BJ (cell line): ENCODE measurements around the gene NF2. TPM values are rescaled to one million over a fixed set of nuclear protein-coding genes. Genes with fewer than 3 reads are reported as not detected.
A peak's percentile ranks its signal among the peaks of the same experiment; 100 is the strongest.

ENCODE experiments used
- CTCF ChIA-PET: fragments of 350-600 bp; formaldehyde crosslinking; extraction: SDS; loops from one replicate; lab custom pipeline; 2021; ENCODE audit warnings: antibody characterized with exemption, inconsistent platforms; lab: Yijun Ruan, JAX
- POLR2A ChIA-PET: fragments of 300-600 bp; sonication (Branson Sonifier 250); formaldehyde crosslinking; extraction: SDS; loops from one replicate; lab custom pipeline; 2021; ENCODE audit warnings: antibody characterized with exemption; lab: Charles Lee
- DNase-seq: peaks from one replicate; pipeline ENCODE4 v3.0.0-alpha.2; 2011; ENCODE audit warnings: low read depth
- H3K27me3 ChIP-seq: 2 replicates; pipeline ENCODE4 v1.6.0; 2011; ENCODE audit warnings: low read length; ENCODE audit not compliant: control insufficient read depth, insufficient read depth
- H3K36me3 ChIP-seq: 2 replicates; pipeline ENCODE4 v1.5.1; 2011; ENCODE audit warnings: low read length; ENCODE audit not compliant: control insufficient read depth, insufficient read depth
- H3K4me3 ChIP-seq: 2 replicates; pipeline ENCODE4 v1.5.1; 2011; ENCODE audit warnings: low read depth, mild to moderate bottlenecking, control low read depth, low read length
- CTCF ChIP-seq: IDR thresholded peaks from 2 replicates; pipeline ENCODE4 v1.5.1; 2011; ENCODE audit warnings: low read depth, mild to moderate bottlenecking, control low read depth, inconsistent platforms, low read length, moderate library complexity; ENCODE audit not compliant: insufficient read depth
- polyA plus RNA-seq: library from polyadenylated mRNA; depleted of rRNA; stranded (reverse); fragments of >200 nt; gene quantifications from 2 replicates; pipeline ENCODE4 v1.2.3, GENCODE V29; 2011

NF2 gene
- polyA plus RNA-seq, 1 experiment: 36.0 TPM

GRCh38 chr22:29617922-29618629, 14.6 kb downstream of the NF2 start:
- ChIA-PET CTCF (interaction anchor here (2.0 kb wide), 1 partner anchor 11 kb away, joined by 7 read pairs; no protein-coding TSS in a partner anchor), POLR2A (no interaction called here)
- H3K27me3 ChIP-seq: no peaks in the 10 kb centered on the region
- DNase-seq: no peak
- H3K4me3 ChIP-seq: no peak overlapping the region
- no peak for TF ChIP-seq CTCF
- no peaks in the 10 kb centered on the region for H3K36me3 ChIP-seq

- ChIA-PET POLR2A (no interaction called here), CTCF (interaction anchor here (0.8 to 1.1 kb wide), 2 partner anchors 384 to 634 kb away, joined by 3 read pairs; no protein-coding TSS in a partner anchor)
- no peak for TF ChIP-seq CTCF
- H3K36me3 ChIP-seq: no peaks in the 10 kb centered on the region
- H3K4me3 ChIP-seq: no peak overlapping the region
- peak; percentile 94 for DNase-seq
- no peaks in the 10 kb centered on the region for H3K27me3 ChIP-seq
These were observed 18.5 kb downstream of the NF2 start for GRCh38 chr22:29621761-29622526.

- DNase-seq: no peak
- H3K36me3 ChIP-seq: no peaks in the 10 kb centered on the region
- ChIA-PET CTCF (interaction anchor here (0.9 to 1.5 kb wide), 4 partner anchors 13 to 149 kb away, joined by 3 to 6 read pairs (median 4); no protein-coding TSS in a partner anchor), POLR2A (no interaction called here)
- no peaks in the 10 kb centered on the region for H3K27me3 ChIP-seq
- H3K4me3 ChIP-seq: no peak overlapping the region
- no peak for TF ChIP-seq CTCF
These were observed 19.6 kb downstream of the NF2 start for GRCh38 chr22:29623059-29623458.

GRCh38 chr22:29623553-29624169, 20.2 kb downstream of the NF2 start:
- Histone ChIP-seq H3K36me3 (no peaks in the 10 kb centered on the region), H3K27me3 (no peaks in the 10 kb centered on the region), H3K4me3 (no peak overlapping the region)
- CTCF ChIA-PET: interaction anchor here (0.9 to 1.5 kb wide), 4 partner anchors 12 to 148 kb away, joined by 3 to 6 read pairs (median 4); no protein-coding TSS in a partner anchor
- no peak for TF ChIP-seq CTCF
- POLR2A ChIA-PET: no interaction called here
- DNase-seq: no peak
